OCI-M1 (cell line): Measurements from ENCODE around the gene KAZN.

ENCODE experiments used
- DNase-seq: peaks from one replicate; lab custom pipeline; 2025; lab: John Stamatoyannopoulos, UW

The KAZN gene

GRCh38 chr1:14769486-14770274 is 171.2 kb downstream of the KAZN start:
- no peak for DNase-seq

- DNase-seq, result no peak
These were observed 175.0 kb downstream of the KAZN start for GRCh38 chr1:14773396-14774025.

- no peak for DNase-seq
These were observed 175.7 kb downstream of the KAZN start for GRCh38 chr1:14774225-14774624.

GRCh38 chr1:14774988-14775387 is 176.5 kb downstream of the KAZN start:
- no peak for DNase-seq

- DNase-seq, result no peak
These were observed 176.9 kb downstream of the KAZN start for GRCh38 chr1:14775434-14775833.

- peak; percentile 77 for DNase-seq
These were observed 179.3 kb downstream of the KAZN start for GRCh38 chr1:14777516-14778506.

- DNase-seq, result no peak
These were observed 180.0 kb downstream of the KAZN start for GRCh38 chr1:14778541-14778897.

- peak; percentile 26 for DNase-seq
These were observed 180.7 kb downstream of the KAZN start for GRCh38 chr1:14778898-14779865.

GRCh38 chr1:14780271-14780670 is 181.8 kb downstream of the KAZN start:
- DNase-seq, result peak; percentile 16

GRCh38 chr1:14781811-14782210 is 183.3 kb downstream of the KAZN start:
- no peak for DNase-seq

- peak; percentile 16 for DNase-seq
These were observed 184.5 kb downstream of the KAZN start for GRCh38 chr1:14782741-14783591.

- no peak for DNase-seq
These were observed 185.1 kb downstream of the KAZN start for GRCh38 chr1:14783592-14783886.

GRCh38 chr1:14784790-14785773 is 186.6 kb downstream of the KAZN start:
- peak; percentile 7 for DNase-seq

- DNase-seq, result no peak
These were observed 187.7 kb downstream of the KAZN start for GRCh38 chr1:14786109-14786675.

- DNase-seq, result no peak
These were observed 188.2 kb downstream of the KAZN start for GRCh38 chr1:14786681-14787080.

GRCh38 chr1:14787604-14788003 is 189.1 kb downstream of the KAZN start:
- no peak for DNase-seq

- DNase-seq, result no peak
These were observed 189.6 kb downstream of the KAZN start for GRCh38 chr1:14788080-14788479.

- DNase-seq, result no peak
These were observed 192.5 kb downstream of the KAZN start for GRCh38 chr1:14790982-14791381.

- DNase-seq, result no peak
These were observed 193.2 kb downstream of the KAZN start for GRCh38 chr1:14791654-14792053.
